ENCODE results near the gene MSI2. TPM values are rescaled to one million over a fixed set of nuclear protein-coding genes. Genes with fewer than 3 reads are reported as not detected.

Gene MSI2
- total RNA-seq, 4 donors from 2014 or later, result 60.7 to 101 (median 70.9) TPM

- no peaks in the 10 kb centered on the region for H3K27me3 ChIP-seq
- H3K9me3 ChIP-seq, result no peaks in the 10 kb centered on the region
- H3K36me3 ChIP-seq, result no peaks in the 10 kb centered on the region
- H3K4me1 ChIP-seq, result peaks cover 0 to 14% of the 10 kb centered on the region in 2 donors
- intact Hi-C loops (cut with DNase I), result loop anchor here (5.0 to 10.0 kb wide), 4 partner anchors 312 to 502 kb away; partner anchors contain the start of gene CCDC182
- TF ChIP-seq POLR2A (IDR thresholded peaks at IDR 0.05), result no peak
- peak; percentile 87 to 100 (median 99) for TF ChIP-seq CTCF (IDR thresholded peaks at IDR 0.05)
- WGBS, 2 donors, result 23 to 29% methylated on average over 11 to 13 of the region's 13 CpGs
- peak; percentile 58 to 72 for DNase-seq
- H3K27ac ChIP-seq, result no peak overlapping the region
- no peak overlapping the region for H3K4me3 ChIP-seq (replicated peaks in 1 of 3)
Observed at GRCh38 chr17:57243171-57243622, 13.1 kb upstream of the MSI2 start.

- TF ChIP-seq CTCF (IDR thresholded peaks at IDR 0.05) (no peak), POLR2A (IDR thresholded peaks at IDR 0.05) (no peak)
- intact Hi-C loops (cut with DNase I), result loop anchor here (10.0 kb wide), 3 partner anchors 309 to 499 kb away; partner anchors contain the start of gene CCDC182
- 64 to 73% methylated on average over 10 of the region's 10 CpGs for WGBS, 2 donors
- DNase-seq, result no peak
- Histone ChIP-seq H3K9me3 (no peaks in the 10 kb centered on the region), H3K4me3 (replicated peaks in 1 of 3) (no peak overlapping the region), H3K36me3 (no peaks in the 10 kb centered on the region), H3K4me1 (peaks cover 0 to 14% of the 10 kb centered on the region in 2 donors), H3K27ac (no peak overlapping the region), H3K27me3 (no peaks in the 10 kb centered on the region)
Observed at GRCh38 chr17:57245786-57246185, 10.5 kb upstream of the MSI2 start.

GRCh38 chr17:57246257-57246656 lies 10.1 kb upstream of the MSI2 start:
- TF ChIP-seq CTCF (IDR thresholded peaks at IDR 0.05) (no peak), POLR2A (IDR thresholded peaks at IDR 0.05) (no peak)
- no peaks in the 10 kb centered on the region for H3K36me3 ChIP-seq
- DNase-seq, result no peak
- H3K4me1 ChIP-seq, result peaks cover 0 to 14% of the 10 kb centered on the region in 2 donors
- H3K27me3 ChIP-seq, result no peaks in the 10 kb centered on the region
- 96 to 100% methylated on average over 3 of the region's 3 CpGs for WGBS, 2 donors
- H3K27ac ChIP-seq, result no peak overlapping the region
- intact Hi-C loops (cut with DNase I), result loop anchor here (10.0 kb wide), 3 partner anchors 309 to 499 kb away; partner anchors contain the start of gene CCDC182
- H3K9me3 ChIP-seq, result no peaks in the 10 kb centered on the region
- H3K4me3 ChIP-seq (replicated peaks in 1 of 3), result no peak overlapping the region

GRCh38 chr17:57247261-57247660 lies 9.1 kb upstream of the MSI2 start:
- Histone ChIP-seq H3K27me3 (no peaks in the 10 kb centered on the region), H3K9me3 (no peaks in the 10 kb centered on the region), H3K4me3 (replicated peaks in 1 of 3) (no peak overlapping the region), H3K36me3 (no peaks in the 10 kb centered on the region), H3K27ac (no peak overlapping the region), H3K4me1 (peaks cover 0 to 13% of the 10 kb centered on the region in 2 donors)
- DNase-seq, result peak; percentile 56 to 63
- intact Hi-C loops (cut with DNase I), result loop anchor here (10.0 kb wide), 3 partner anchors 308 to 498 kb away; partner anchors contain the start of gene CCDC182
- 58% methylated on average over 6 of the region's 6 CpGs for WGBS, 2 donors
- peak in 1 of 6 experiments; percentile 9 for TF ChIP-seq CTCF (IDR thresholded peaks at IDR 0.05)
- no peak for TF ChIP-seq POLR2A (IDR thresholded peaks at IDR 0.05)

- H3K9me3 ChIP-seq, result no peaks in the 10 kb centered on the region
- 74 to 76% methylated on average over 2 of the region's 2 CpGs for WGBS, 2 donors
- H3K27me3 ChIP-seq, result no peaks in the 10 kb centered on the region
- H3K4me3 ChIP-seq (replicated peaks in 1 of 3), result no peak overlapping the region
- no peaks in the 10 kb centered on the region for H3K36me3 ChIP-seq
- H3K4me1 ChIP-seq, result peaks cover 0 to 8% of the 10 kb centered on the region in 2 donors
- intact Hi-C loops (cut with DNase I), result loop anchor here (10.0 kb wide), 3 partner anchors 307 to 497 kb away; partner anchors contain the start of gene CCDC182
- no peak for DNase-seq
- H3K27ac ChIP-seq, result no peak overlapping the region
- TF ChIP-seq POLR2A (IDR thresholded peaks at IDR 0.05) (no peak), CTCF (IDR thresholded peaks at IDR 0.05) (no peak)
Observed at GRCh38 chr17:57247913-57248312, 8.4 kb upstream of the MSI2 start.

Measured in thyroid gland (tissue), 4 donors.